Subcutaneous adipose tissue (tissue), 4 donors: ENCODE measurements around the gene ASPRV1. TPM values are rescaled to one million over a fixed set of nuclear protein-coding genes. Genes with fewer than 3 reads are reported as not detected.

Source experiments
- CTCF ChIP-seq: fragments of 450-650 bp; IDR thresholded peaks from one replicate; pipeline ENCODE4 v1.5.1; 2016; ENCODE audit warnings: low read depth, mild to moderate bottlenecking, control low read depth, antibody characterized with exemption, moderate library complexity
- total RNA-seq, 4 donors: library from RNA; depleted of rRNA; stranded (reverse); fragments of >200 nt; gene quantifications; one replicate each; pipeline ENCODE4 v1.1.0, GENCODE V29; 2016

The ASPRV1 gene
- total RNA-seq, 4 donors from 2014 or later = 0.98 to 3.5 (median 2.1) TPM

DNA sequence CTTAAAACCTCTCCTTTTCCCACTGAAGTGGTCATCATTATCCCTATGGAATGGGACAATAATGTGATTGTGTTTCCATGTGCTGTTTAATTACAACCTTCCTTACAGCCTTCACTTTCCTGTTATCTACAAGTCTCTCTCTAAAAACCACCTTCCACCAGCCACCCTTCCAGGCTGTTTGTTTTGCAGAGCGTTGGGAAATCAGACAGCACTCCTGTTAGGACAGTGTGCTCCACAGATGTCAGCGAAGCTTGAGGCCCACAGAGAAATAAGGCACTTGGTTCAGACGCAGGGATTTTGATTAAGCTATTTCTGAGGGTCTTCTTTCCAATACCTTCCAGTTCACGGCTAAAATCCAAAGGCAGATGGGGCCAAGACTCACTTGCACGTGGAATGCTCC is 32.3 kb upstream of the ASPRV1 start:
- TF ChIP-seq CTCF = no peak

DNA sequence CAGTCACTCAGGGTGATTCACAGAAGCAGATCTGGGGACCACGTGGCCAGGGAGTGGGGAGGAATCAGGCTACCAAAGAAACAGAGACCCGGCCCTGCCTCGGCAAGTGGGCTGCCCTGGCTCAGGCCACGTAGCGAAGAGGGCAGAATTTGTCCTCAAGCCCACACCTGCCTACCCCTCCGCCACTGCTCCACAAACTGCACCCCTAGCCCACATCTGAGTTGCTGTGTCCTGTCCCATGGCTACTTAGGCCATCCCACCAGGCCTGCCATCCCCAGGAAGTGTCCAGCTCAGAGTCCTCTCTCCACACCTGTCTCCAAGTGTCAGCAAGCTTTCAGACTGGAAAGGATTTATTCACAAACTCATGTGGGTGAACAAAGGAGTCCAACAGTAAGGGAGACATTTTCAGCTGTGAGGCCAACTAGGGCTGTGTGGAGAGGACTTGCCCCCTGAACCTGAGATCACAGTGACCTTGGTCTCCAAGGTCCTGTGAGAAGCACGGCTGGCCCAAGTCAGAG is 31.7 kb upstream of the ASPRV1 start:
- no peak for TF ChIP-seq CTCF

GRCh38 chr2:69992310-69993047 is 31.0 kb upstream of the ASPRV1 start:
- TF ChIP-seq CTCF = no peak

DNA sequence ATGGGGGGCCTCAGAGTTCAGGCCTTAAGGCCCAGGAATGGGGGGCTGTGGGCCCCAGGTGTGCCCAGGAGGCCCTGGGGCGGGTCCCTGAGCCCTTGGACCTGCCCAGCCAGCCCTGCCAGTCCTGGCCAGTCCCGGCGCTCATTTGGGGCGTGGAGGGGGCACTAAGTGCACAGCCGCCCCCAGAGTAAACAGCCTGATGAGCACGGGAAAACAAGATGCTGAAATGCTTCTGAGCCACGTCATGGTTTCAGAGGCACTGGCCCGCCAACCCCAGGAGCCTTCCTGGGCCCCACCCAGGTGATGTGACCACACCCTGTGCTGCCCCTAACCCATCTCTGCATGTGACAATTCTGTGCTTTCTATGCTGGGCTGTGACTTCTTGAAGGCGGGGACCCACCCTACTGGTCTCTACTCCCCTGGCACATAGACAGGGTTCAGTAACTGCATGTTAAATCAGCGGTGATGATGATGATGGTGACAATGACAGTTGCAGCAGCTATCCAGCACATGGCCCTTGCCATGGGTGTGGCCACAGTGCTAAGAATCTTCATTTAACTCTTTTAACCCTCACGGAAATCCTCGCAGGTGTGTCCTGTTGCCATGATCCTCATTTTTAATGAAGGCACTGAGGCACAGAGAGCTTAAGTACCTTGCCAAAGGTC is 28.1 kb upstream of the ASPRV1 start:
- TF ChIP-seq CTCF = no peak

- TF ChIP-seq CTCF = no peak
Observed at GRCh38 chr2:69989009-69989408, 27.6 kb upstream of the ASPRV1 start.

DNA sequence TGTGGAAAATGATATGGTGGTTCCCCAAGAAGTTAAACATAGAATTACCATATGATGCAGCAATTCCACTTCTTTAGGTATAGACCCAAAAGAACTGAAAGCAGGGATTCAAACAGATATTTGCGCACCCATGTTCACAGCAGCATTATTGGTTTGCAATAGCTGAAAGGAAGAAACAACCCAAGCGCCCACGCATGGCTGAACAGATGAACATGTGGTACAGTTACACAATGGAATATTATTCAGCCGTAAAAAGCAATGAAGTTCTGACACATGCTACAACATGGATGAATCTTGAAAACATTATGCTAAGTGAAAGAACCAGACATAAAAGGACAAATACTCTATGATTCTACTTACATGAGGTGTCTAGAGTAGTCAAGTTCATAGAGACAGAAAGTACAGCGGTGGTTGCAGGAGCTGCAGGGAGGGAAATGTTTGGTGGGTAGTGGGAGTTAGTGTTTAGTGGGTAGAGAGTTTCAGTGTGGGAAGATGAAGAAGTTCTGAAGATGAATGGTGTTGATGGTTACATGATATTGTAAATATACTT is 26.7 kb upstream of the ASPRV1 start:
- no peak for TF ChIP-seq CTCF

DNA sequence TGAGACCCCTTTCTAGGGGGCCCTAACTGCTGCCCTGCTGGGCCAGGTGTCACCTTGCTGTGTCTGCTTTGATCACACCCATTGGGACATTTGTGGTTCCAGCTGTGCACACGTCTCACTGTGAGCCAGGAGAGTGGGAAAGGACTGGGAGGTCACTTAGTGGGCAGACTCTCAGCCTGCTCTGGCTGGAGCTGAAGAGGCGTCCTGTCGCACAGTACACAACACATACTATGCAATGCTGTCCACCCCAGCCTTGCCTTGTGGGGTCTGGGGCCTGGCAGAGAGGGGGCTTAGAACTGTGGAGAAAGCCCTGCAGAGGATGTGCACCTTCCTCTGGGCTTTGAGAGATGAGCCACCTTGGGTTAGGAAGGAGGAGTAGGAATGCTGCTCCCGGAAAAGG is 25.3 kb upstream of the ASPRV1 start:
- no peak for TF ChIP-seq CTCF
